ENCODE measurements around the gene SNX13. TPM values are rescaled to one million over a fixed set of nuclear protein-coding genes. Genes with fewer than 3 reads are reported as not detected.

The SNX13 gene
- polyA plus RNA-seq, 1 of the 3 experiments (the other 2 are of a cell fraction), result 13.0 TPM

GRCh38 chr7:17802056-17802455 lies 138.2 kb downstream of the SNX13 start:
- no peak overlapping the region for H3K4me2 ChIP-seq
- peaks cover 60 to 68% of the 10 kb centered on the region in 2 experiments for H3K36me3 ChIP-seq (replicated peaks in 1 of 2; ENCODE audit: control insufficient read depth in 1 of 2, insufficient read depth in 2 of 2, low read length in 1 of 2)
- WGBS (ENCODE audit: low lambda C conversion rate), result 93% methylated on average over 2 of the region's 2 CpGs
- no peaks in the 10 kb centered on the region for H3F3A ChIP-seq (replicated peaks; ENCODE audit: insufficient read depth)
- H3K4me1 ChIP-seq (ENCODE audit: control insufficient read depth in 1 of 2, insufficient read depth in 2 of 2, low read depth in 1 of 2, low read length in 1 of 2), result no peaks in the 10 kb centered on the region; a peak in 1 of 4 replicates
- no peak for DNase-seq
- no peaks in the 10 kb centered on the region for H4K20me1 ChIP-seq (ENCODE audit: insufficient read depth)
- no peaks in the 10 kb centered on the region for H3K79me2 ChIP-seq (ENCODE audit: insufficient read depth)
- ChIA-PET CTCF (interaction anchor here (1.1 kb wide), 1 partner anchor 29 kb away, joined by 3 read pairs; no protein-coding TSS in a partner anchor), POLR2A (no interaction called here)
- no peak overlapping the region for H3K9ac ChIP-seq
- H3K27ac ChIP-seq (ENCODE audit: low read depth in 2 of 2, low read length in 1 of 2), result no peak overlapping the region
- no peaks in the 10 kb centered on the region; the same call in 1 of the 2 replicates for H3K9me3 ChIP-seq
- no peaks in the 10 kb centered on the region for H3K27me3 ChIP-seq (ENCODE audit: insufficient read depth)
- H3K9me2 ChIP-seq, result 0 out of 2 replicates have a peak, but pooled peaks cover 3% of the 10 kb centered on the region
- TF ChIP-seq RXRA (IDR thresholded peaks at IDR 0.05; ENCODE audit: borderline replicate concordance, low read depth), result no peak
- no peak for TF ChIP-seq SIN3A (IDR thresholded peaks at IDR 0.05; ENCODE audit: borderline replicate concordance, low read depth, low read length)
- no peak for TF ChIP-seq SMC3 (IDR thresholded peaks at IDR 0.05; ENCODE audit: low read depth, low read length)
- TF ChIP-seq MXI1 (IDR thresholded peaks at IDR 0.05; ENCODE audit: low read depth, low read length), result no peak
- no peak for TF ChIP-seq GATA2 (CRISPR knock-in tag; IDR thresholded peaks at IDR 0.05)
- no peak for TF ChIP-seq ZBTB33 (IDR thresholded peaks at IDR 0.05; ENCODE audit: borderline replicate concordance, low read depth)
- no peak for TF ChIP-seq PBX3 (IDR thresholded peaks at IDR 0.05)
- no peak for TF ChIP-seq RAD21 (IDR thresholded peaks at IDR 0.05; ENCODE audit: low read length)
- no peak for TF ChIP-seq TEAD4 (IDR thresholded peaks at IDR 0.05; ENCODE audit: borderline replicate concordance, insufficient read depth)
- TF ChIP-seq POLR2AphosphoS5 (IDR thresholded peaks at IDR 0.05; ENCODE audit: low read depth, low read length), result no peak
- no peak for TF ChIP-seq TAF1 (IDR thresholded peaks at IDR 0.05; ENCODE audit: borderline replicate concordance, low read depth, low read length)
- no peak for TF ChIP-seq TCF12 (IDR thresholded peaks at IDR 0.05)
- no peak for TF ChIP-seq EZH2phosphoT487 (IDR thresholded peaks at IDR 0.05; ENCODE audit: borderline replicate concordance, low read depth)
- H3K4me3 ChIP-seq (ENCODE audit: low read depth in 2 of 2, low read length in 1 of 2), result no peak overlapping the region
- no peak overlapping the region for H2AFZ ChIP-seq (ENCODE audit: low read depth)

- Histone ChIP-seq H3K4me1 (ENCODE audit: control insufficient read depth in 1 of 2, insufficient read depth in 2 of 2, low read depth in 1 of 2, low read length in 1 of 2) (no peaks in the 10 kb centered on the region), H3K27ac (ENCODE audit: low read depth in 2 of 2, low read length in 1 of 2) (no peak overlapping the region), H2AFZ (ENCODE audit: low read depth) (no peak overlapping the region), H3K27me3 (ENCODE audit: insufficient read depth) (no peaks in the 10 kb centered on the region), H4K20me1 (ENCODE audit: insufficient read depth) (no peaks in the 10 kb centered on the region), H3K4me2 (no peak overlapping the region), H3F3A (replicated peaks; ENCODE audit: insufficient read depth) (no peaks in the 10 kb centered on the region), H3K9me2 (no peaks in the 10 kb centered on the region), H3K9me3 (no peaks in the 10 kb centered on the region), H3K9ac (no peak overlapping the region), H3K4me3 (ENCODE audit: low read depth in 2 of 2, low read length in 1 of 2) (no peak overlapping the region), H3K79me2 (ENCODE audit: insufficient read depth) (no peaks in the 10 kb centered on the region), H3K36me3 (replicated peaks in 1 of 2; ENCODE audit: control insufficient read depth in 1 of 2, insufficient read depth in 2 of 2, low read length in 1 of 2) (peaks cover 28 to 46% of the 10 kb centered on the region in 2 experiments)
- TF ChIP-seq SIN3A (IDR thresholded peaks at IDR 0.05; ENCODE audit: borderline replicate concordance, low read depth, low read length), result no peak
- ChIA-PET POLR2A (no interaction called here), CTCF (interaction anchor here (0.6 to 2.8 kb wide), 3 partner anchors 10 to 278 kb away, joined by 3 to 10 read pairs (median 4); no protein-coding TSS in a partner anchor)
- DNase-seq, result no peak
- 95% methylated on average over 1 of the region's 1 CpG for WGBS (ENCODE audit: low lambda C conversion rate)
Measured at GRCh38 chr7:17792075-17792936, 148.0 kb downstream of the SNX13 start.
